Ishikawa (cell line): ENCODE data around the gene USP9Y.

Experiments used
- CREB1 ChIP-seq: IDR thresholded peaks from 2 replicates; pipeline ENCODE4 v1.6.1; 2012; ENCODE audit warnings: low read depth
- RAD21 ChIP-seq: IDR thresholded peaks from 2 replicates; pipeline ENCODE4 v1.6.1; 2012; ENCODE audit warnings: low read depth
- TCF12 ChIP-seq: IDR thresholded peaks from 2 replicates; pipeline ENCODE4 v1.6.1; 2012; ENCODE audit warnings: low read depth
- TEAD4 ChIP-seq: IDR thresholded peaks from 2 replicates; pipeline ENCODE4 v1.6.1; 2012
- TF ChIP-seq, protein P1 (sequence below): IDR thresholded peaks from 2 replicates; pipeline ENCODE4 v1.6.1; 2012
- TF ChIP-seq, protein P2 (sequence below): IDR thresholded peaks from 2 replicates; pipeline ENCODE4 v1.6.1; 2012; ENCODE audit warnings: low read depth, mild to moderate bottlenecking

GRCh38 chrY:12678111-12678510, 22.9 kb upstream of the USP9Y start:
- no peak for TF ChIP-seq RAD21
- TF ChIP-seq, protein P1, sequence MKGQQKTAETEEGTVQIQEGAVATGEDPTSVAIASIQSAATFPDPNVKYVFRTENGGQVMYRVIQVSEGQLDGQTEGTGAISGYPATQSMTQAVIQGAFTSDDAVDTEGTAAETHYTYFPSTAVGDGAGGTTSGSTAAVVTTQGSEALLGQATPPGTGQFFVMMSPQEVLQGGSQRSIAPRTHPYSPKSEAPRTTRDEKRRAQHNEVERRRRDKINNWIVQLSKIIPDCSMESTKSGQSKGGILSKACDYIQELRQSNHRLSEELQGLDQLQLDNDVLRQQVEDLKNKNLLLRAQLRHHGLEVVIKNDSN: no peak
- no peak for TF ChIP-seq CREB1
- TF ChIP-seq, protein P2, sequence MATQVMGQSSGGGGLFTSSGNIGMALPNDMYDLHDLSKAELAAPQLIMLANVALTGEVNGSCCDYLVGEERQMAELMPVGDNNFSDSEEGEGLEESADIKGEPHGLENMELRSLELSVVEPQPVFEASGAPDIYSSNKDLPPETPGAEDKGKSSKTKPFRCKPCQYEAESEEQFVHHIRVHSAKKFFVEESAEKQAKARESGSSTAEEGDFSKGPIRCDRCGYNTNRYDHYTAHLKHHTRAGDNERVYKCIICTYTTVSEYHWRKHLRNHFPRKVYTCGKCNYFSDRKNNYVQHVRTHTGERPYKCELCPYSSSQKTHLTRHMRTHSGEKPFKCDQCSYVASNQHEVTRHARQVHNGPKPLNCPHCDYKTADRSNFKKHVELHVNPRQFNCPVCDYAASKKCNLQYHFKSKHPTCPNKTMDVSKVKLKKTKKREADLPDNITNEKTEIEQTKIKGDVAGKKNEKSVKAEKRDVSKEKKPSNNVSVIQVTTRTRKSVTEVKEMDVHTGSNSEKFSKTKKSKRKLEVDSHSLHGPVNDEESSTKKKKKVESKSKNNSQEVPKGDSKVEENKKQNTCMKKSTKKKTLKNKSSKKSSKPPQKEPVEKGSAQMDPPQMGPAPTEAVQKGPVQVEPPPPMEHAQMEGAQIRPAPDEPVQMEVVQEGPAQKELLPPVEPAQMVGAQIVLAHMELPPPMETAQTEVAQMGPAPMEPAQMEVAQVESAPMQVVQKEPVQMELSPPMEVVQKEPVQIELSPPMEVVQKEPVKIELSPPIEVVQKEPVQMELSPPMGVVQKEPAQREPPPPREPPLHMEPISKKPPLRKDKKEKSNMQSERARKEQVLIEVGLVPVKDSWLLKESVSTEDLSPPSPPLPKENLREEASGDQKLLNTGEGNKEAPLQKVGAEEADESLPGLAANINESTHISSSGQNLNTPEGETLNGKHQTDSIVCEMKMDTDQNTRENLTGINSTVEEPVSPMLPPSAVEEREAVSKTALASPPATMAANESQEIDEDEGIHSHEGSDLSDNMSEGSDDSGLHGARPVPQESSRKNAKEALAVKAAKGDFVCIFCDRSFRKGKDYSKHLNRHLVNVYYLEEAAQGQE: no peak
- no peak for TF ChIP-seq TEAD4
- TF ChIP-seq TCF12: no peak
